ENCODE data around the gene MIEF2. TPM values are rescaled to one million over a fixed set of nuclear protein-coding genes. Genes with fewer than 3 reads are reported as not detected.

The MIEF2 gene
- polyA plus RNA-seq, 1 donor from 2014 or later, result 74.9 TPM

DNA sequence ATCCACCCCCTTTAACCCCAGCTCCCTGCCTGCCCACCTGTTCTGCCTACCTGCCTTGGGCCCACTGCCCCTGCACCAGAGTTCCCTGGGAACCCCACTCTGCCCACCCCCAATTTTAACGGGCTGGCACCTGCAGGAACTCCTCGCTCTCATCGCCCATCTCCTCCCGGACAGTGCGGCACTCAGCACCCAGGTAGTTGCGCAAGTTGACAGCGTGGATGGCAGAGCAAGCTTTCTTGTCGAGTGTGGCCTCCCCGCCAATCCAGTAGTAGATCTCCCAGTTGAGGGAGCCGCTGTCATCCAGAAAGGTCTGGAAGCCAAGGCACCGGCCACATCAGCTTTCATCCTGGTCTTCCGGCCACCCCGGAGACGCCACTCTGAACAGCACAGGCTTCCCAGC, 9.8 kb upstream of the MIEF2 start:
- Histone ChIP-seq H3K9me2 (ENCODE audit: insufficient read depth, low read length) (no peaks in the 10 kb centered on the region), H3F3A (ENCODE audit: insufficient read depth, low read length, poor library complexity, severe bottlenecking) (no peaks in the 10 kb centered on the region), H3K27ac (ENCODE audit: low read length) (no peak overlapping the region), H3K27me3 (ENCODE audit: insufficient read depth, low read depth, low read length) (no peaks in the 10 kb centered on the region), H3K4me2 (ENCODE audit: low read length) (no peak overlapping the region), H3K79me2 (replicated peaks; ENCODE audit: insufficient read depth, low read length) (no peaks in the 10 kb centered on the region), H3K4me3 (ENCODE audit: low read length) (no peak overlapping the region), H4K20me1 (ENCODE audit: insufficient read depth) (no peaks in the 10 kb centered on the region), H3K36me3 (ENCODE audit: insufficient read depth, low read length) (no peaks in the 10 kb centered on the region), H3K9me3 (ENCODE audit: low read length) (no peaks in the 10 kb centered on the region), H3K9ac (ENCODE audit: low read length) (no peak overlapping the region), H2AFZ (ENCODE audit: low read depth, low read length) (no peak overlapping the region)
- no peak for TF ChIP-seq TAF1 (IDR thresholded peaks at IDR 0.05; ENCODE audit: low read depth)
- TF ChIP-seq MXI1 (conservative IDR thresholded peaks at IDR 0.05; ENCODE audit: poor library complexity, severe bottlenecking), result no peak
- TF ChIP-seq, protein P1, sequence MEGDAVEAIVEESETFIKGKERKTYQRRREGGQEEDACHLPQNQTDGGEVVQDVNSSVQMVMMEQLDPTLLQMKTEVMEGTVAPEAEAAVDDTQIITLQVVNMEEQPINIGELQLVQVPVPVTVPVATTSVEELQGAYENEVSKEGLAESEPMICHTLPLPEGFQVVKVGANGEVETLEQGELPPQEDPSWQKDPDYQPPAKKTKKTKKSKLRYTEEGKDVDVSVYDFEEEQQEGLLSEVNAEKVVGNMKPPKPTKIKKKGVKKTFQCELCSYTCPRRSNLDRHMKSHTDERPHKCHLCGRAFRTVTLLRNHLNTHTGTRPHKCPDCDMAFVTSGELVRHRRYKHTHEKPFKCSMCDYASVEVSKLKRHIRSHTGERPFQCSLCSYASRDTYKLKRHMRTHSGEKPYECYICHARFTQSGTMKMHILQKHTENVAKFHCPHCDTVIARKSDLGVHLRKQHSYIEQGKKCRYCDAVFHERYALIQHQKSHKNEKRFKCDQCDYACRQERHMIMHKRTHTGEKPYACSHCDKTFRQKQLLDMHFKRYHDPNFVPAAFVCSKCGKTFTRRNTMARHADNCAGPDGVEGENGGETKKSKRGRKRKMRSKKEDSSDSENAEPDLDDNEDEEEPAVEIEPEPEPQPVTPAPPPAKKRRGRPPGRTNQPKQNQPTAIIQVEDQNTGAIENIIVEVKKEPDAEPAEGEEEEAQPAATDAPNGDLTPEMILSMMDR (IDR thresholded peaks at IDR 0.05; ENCODE audit: poor library complexity, severe bottlenecking), result no peak
- TF ChIP-seq POLR2AphosphoS5 (IDR thresholded peaks at IDR 0.05), result no peak
- TF ChIP-seq RAD21 (conservative IDR thresholded peaks at IDR 0.05), result no peak
- no peak for TF ChIP-seq SMC3 (conservative IDR thresholded peaks at IDR 0.05; ENCODE audit: poor library complexity)
- TF ChIP-seq EP300 (conservative IDR thresholded peaks at IDR 0.05; ENCODE audit: poor library complexity, severe bottlenecking), result no peak
- TF ChIP-seq, protein P2, sequence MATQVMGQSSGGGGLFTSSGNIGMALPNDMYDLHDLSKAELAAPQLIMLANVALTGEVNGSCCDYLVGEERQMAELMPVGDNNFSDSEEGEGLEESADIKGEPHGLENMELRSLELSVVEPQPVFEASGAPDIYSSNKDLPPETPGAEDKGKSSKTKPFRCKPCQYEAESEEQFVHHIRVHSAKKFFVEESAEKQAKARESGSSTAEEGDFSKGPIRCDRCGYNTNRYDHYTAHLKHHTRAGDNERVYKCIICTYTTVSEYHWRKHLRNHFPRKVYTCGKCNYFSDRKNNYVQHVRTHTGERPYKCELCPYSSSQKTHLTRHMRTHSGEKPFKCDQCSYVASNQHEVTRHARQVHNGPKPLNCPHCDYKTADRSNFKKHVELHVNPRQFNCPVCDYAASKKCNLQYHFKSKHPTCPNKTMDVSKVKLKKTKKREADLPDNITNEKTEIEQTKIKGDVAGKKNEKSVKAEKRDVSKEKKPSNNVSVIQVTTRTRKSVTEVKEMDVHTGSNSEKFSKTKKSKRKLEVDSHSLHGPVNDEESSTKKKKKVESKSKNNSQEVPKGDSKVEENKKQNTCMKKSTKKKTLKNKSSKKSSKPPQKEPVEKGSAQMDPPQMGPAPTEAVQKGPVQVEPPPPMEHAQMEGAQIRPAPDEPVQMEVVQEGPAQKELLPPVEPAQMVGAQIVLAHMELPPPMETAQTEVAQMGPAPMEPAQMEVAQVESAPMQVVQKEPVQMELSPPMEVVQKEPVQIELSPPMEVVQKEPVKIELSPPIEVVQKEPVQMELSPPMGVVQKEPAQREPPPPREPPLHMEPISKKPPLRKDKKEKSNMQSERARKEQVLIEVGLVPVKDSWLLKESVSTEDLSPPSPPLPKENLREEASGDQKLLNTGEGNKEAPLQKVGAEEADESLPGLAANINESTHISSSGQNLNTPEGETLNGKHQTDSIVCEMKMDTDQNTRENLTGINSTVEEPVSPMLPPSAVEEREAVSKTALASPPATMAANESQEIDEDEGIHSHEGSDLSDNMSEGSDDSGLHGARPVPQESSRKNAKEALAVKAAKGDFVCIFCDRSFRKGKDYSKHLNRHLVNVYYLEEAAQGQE (IDR thresholded peaks at IDR 0.05; ENCODE audit: borderline replicate concordance), result no peak
- no peak for TF ChIP-seq EZH2 (IDR thresholded peaks at IDR 0.05; ENCODE audit: borderline replicate concordance, insufficient read depth, low read length, poor library complexity, severe bottlenecking)

DNA sequence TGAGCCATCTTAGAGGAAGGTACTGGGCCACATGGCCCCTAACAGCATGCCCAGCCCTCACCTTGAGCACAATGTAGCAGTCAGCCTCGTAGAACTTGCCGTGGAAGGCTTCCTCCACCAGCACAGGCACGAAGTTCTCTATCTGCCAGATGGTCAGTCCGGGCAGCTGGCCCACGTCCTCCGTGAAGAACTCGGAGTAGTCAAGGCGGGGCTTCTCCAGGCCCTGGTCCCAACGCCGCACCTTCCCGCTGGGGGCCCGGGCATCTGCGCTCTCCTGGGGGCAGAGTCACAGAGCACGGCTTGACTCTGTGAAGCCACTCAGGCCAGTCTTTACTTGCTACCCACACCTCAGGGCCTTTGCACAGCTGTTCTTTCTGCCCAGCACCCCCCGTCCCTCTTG, 9.3 kb upstream of the MIEF2 start:
- Histone ChIP-seq H3K79me2 (replicated peaks; ENCODE audit: insufficient read depth, low read length) (no peaks in the 10 kb centered on the region), H3F3A (ENCODE audit: insufficient read depth, low read length, poor library complexity, severe bottlenecking) (no peaks in the 10 kb centered on the region), H3K36me3 (ENCODE audit: insufficient read depth, low read length) (no peaks in the 10 kb centered on the region), H3K4me3 (ENCODE audit: low read length) (no peak overlapping the region), H3K9me3 (ENCODE audit: low read length) (no peaks in the 10 kb centered on the region), H3K9ac (ENCODE audit: low read length) (no peak overlapping the region), H3K27me3 (ENCODE audit: insufficient read depth, low read depth, low read length) (no peaks in the 10 kb centered on the region), H3K27ac (ENCODE audit: low read length) (no peak overlapping the region), H4K20me1 (ENCODE audit: insufficient read depth) (no peaks in the 10 kb centered on the region), H3K9me2 (ENCODE audit: insufficient read depth, low read length) (no peaks in the 10 kb centered on the region), H3K4me2 (ENCODE audit: low read length) (no peak overlapping the region), H2AFZ (ENCODE audit: low read depth, low read length) (no peak overlapping the region)
- TF ChIP-seq EZH2 (IDR thresholded peaks at IDR 0.05; ENCODE audit: borderline replicate concordance, insufficient read depth, low read length, poor library complexity, severe bottlenecking) (no peak), RAD21 (conservative IDR thresholded peaks at IDR 0.05) (no peak)

DNA sequence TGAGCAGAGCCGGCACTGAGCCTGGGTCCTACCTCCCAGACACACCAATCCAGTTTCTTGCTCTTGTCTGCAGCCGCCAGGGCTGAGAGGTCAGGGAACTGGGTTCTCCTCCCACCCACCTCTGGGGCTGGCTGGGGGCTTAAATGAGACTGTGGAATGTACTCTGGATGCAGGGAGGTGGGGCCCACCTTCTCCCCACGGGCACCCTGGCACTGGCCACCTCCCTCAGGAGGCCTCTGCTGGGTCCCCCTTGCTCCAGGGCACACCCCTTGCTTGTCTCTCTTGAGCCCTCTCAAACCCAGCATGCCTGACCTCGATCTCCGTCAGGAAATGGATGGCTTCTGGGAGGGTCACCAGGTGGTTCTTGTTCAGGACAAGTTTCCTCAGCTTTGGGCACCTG, 8.3 kb upstream of the MIEF2 start:
- no peaks in the 10 kb centered on the region for H3F3A ChIP-seq (ENCODE audit: insufficient read depth, low read length, poor library complexity, severe bottlenecking)
- H4K20me1 ChIP-seq (ENCODE audit: insufficient read depth), result no peaks in the 10 kb centered on the region
- no peak for TF ChIP-seq POLR2AphosphoS5 (IDR thresholded peaks at IDR 0.05)
- no peak for TF ChIP-seq MXI1 (conservative IDR thresholded peaks at IDR 0.05; ENCODE audit: poor library complexity, severe bottlenecking)
- no peak for TF ChIP-seq EP300 (conservative IDR thresholded peaks at IDR 0.05; ENCODE audit: poor library complexity, severe bottlenecking)
- TF ChIP-seq SMC3 (conservative IDR thresholded peaks at IDR 0.05; ENCODE audit: poor library complexity), result no peak
- TF ChIP-seq TAF1 (IDR thresholded peaks at IDR 0.05; ENCODE audit: low read depth), result no peak
- H3K9ac ChIP-seq (ENCODE audit: low read length), result no peak overlapping the region
- no peaks in the 10 kb centered on the region for H3K9me2 ChIP-seq (ENCODE audit: insufficient read depth, low read length)
- H3K27me3 ChIP-seq (ENCODE audit: insufficient read depth, low read depth, low read length), result no peaks in the 10 kb centered on the region
- H3K4me3 ChIP-seq (ENCODE audit: low read length), result no peak overlapping the region
- H3K27ac ChIP-seq (ENCODE audit: low read length), result no peak overlapping the region
- H2AFZ ChIP-seq (ENCODE audit: low read depth, low read length), result no peak overlapping the region
- peaks cover 4% of the 10 kb centered on the region for H3K79me2 ChIP-seq (replicated peaks; ENCODE audit: insufficient read depth, low read length)
- H3K36me3 ChIP-seq (ENCODE audit: insufficient read depth, low read length), result no peaks in the 10 kb centered on the region
- no peak overlapping the region for H3K4me2 ChIP-seq (ENCODE audit: low read length)
- H3K9me3 ChIP-seq (ENCODE audit: low read length), result no peaks in the 10 kb centered on the region
